GM21528 (cell line): Measurements from ENCODE around the gene KLHDC8A.
"Not testable (repeated sequence)": the region's sequence is repeated elsewhere in the genome, so short reads cannot be mapped to it uniquely, and the experiment has no call there.

Experiments
- ATAC-seq: cut with Tn5 transposase; IDR thresholded peaks from one replicate; pipeline ENCODE4 v1.9.1; 2021; ENCODE audit warnings: mild to moderate bottlenecking, moderate library complexity; ENCODE audit not compliant: unreplicated experiment, low FRiP score

The KLHDC8A gene, protein sequence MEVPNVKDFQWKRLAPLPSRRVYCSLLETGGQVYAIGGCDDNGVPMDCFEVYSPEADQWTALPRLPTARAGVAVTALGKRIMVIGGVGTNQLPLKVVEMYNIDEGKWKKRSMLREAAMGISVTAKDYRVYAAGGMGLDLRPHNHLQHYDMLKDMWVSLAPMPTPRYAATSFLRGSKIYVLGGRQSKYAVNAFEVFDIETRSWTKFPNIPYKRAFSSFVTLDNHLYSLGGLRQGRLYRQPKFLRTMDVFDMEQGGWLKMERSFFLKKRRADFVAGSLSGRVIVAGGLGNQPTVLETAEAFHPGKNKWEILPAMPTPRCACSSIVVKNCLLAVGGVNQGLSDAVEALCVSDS

DNA sequence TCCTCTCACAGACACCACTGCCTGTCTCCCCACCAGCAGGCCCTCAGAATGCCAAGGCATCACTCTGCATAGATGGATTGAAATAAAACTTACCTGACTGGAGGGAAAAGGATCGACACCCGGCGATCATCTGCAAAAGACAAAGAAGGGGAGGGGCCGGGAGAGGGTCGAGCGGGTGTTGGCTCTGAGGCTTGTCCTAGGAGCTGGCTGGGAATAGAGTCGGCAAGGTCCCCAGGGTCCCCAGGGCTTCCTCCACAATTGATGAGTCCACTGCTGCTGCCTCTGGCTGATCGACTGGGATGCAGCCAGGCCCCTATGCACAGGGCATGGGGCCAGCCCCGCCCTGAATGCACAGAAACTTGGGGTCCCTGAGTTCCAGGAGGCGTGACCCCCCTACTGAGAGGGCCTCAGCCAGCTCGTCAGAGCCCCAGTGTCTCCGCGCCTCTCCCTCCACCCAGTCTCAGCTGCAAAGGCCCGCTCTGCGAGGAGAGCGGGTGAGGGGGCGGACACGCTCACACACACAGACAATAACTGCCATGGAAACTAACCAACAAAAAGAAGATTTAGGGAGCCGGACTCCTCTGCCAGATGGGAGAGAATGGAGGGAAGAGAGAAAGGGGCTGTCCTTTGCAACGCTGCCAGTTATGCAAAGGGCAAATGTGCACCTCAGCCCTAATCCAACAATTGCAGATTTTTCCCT is at the start of gene KLHDC8A:
Gene KLHDC8A, minus strand, starts transcription at position 483 of the 700 bp plus-strand sequence. CDS start 13,318 bp downstream, outside the sequence.
- no peak for ATAC-seq

DNA sequence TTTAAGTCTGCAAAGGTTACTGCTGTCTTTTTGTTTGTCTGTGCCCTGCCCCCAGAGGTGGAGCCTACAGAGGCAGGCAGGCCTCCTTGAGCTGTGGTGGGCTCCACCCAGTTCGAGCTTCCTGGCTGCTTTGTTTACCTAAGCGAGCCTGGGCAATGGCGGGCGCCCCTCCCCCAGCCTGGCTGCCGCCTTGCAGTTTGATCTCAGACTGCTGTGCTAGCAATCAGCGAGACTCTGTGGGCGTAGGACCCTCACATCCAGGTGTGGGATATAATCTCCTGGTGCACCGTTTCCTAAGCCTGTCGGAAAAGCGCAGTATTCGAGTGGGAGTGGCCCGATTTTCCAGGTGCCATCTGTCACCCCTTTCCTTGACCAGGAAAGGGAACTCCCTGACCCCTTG is 49.5 kb upstream of the KLHDC8A start:
- not testable (repeated sequence) for ATAC-seq

DNA sequence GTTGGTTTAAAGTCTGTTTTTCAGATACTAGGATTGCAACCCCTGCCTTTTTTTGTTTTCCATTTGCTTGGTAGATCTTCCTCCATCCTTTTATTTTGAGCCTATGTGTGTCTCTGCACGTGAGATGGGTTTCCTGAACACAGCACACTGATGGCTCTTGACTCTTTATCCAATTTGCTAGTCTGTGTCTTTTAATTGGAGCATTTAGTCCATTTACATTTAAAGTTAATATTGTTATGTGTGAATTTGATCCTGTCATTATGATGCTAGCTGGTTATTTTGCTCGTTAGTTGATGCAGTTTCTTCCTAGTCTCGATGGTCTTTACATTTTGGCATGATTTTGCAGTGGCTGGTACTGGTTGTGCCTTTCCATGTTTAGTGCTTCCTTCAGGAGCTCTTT is 47.8 kb upstream of the KLHDC8A start:
- not testable (repeated sequence) for ATAC-seq

DNA sequence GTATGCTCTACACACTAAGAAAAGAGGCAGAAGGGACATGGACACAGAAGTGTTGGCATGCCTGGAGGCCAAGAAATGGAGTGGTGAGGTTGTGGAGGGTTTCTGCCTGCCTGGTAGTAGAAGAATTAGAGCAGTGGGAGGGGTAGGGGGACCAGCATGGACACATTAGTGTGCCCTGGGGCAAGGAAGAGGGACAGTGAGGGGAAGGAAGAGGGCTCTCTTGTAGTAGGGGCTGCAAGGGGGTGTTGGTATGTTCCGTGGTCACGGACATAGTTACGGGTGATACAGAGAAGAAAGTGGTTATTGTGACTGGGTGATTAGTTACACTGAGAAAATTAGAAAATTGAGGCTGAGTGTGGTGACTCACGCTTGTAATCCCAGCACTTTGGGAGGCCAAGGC is 41.9 kb upstream of the KLHDC8A start:
- no peak for ATAC-seq

DNA sequence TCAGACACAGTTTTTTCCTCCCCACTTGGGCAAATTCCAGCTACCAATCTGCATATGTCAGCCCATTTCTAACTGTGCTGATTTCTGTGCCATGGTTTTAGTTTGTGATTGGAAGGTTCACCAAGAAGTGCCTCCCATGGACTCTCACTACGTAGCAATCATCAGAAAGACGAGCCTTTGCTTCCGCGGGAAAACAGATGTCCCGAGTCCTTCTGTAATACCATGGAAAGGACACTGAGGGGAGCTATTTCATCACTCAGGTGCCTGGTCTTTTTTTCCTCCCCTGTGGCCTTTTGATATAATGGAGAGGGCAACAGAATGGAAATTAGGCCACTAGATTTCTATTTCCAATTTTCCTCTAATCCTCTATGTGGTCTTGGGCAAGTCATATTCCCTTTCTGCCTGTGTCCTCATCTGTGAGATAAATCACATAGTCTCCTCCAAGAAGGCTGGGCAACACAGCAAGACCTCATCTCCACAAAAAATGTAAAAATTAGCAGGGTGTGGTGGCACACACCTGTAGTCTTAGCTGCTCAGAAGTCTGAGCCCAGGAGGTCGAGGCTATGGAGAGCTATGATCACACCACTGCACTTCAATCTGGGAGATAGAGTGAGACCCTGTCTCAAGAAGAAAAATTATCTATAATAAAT is 40.4 kb upstream of the KLHDC8A start:
- no peak for ATAC-seq

DNA sequence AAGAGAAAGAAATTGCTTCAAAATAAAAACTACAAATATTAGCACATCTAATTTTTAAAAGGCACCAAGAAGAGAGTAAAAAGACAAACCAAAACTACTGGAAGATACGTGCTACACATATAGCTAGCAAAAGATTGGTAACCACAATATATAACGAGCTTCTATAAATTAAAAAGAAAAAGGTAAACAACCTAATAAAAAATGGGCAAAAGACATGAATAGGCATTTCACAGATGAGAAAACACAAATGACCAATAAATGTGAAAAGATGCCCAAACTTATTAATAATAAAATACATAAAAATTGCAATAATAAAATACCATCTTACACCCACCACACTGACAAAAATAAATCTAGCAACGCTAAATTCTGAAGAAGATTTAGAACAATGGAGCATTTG is 38.9 kb upstream of the KLHDC8A start:
- no peak for ATAC-seq

DNA sequence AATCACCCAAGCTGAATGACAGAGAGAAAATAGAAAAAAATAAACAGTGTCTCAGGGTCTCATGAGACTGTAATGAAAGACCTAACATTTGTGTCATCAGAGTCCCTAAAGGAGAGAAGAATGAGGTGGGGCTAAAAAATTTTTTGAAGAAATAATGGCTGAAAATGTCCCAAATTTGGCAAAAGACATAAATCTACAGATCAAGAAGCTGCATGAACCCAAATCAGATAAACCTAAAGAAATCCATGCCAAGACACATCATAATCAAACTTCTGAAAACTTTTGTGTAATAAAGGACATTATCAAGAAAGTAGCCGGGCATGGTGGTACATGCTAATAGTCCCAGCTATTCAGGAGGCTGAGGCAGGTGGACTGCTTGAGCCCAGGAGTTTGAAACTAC is 35.9 kb upstream of the KLHDC8A start:
- ATAC-seq = no peak

DNA sequence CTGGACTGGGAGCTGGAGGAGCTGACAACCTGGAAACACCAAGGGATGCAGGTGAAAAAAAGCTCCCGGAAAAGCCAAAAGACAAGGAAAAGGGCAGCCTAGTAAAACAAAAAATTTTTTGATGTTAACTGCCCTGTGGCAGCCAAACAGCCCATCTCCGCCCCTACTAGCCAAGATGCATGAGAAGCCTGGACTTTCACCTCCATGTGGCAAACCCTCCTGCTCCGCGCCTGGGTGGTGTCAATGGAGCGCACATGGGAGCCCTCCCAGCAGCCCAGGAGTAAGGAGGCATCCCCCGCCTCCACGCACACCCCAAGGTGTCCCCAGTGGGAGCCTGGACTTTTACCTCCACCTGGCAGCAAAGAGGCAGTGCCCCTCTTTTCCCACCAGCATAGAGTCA is 34.7 kb upstream of the KLHDC8A start:
- ATAC-seq = no peak

DNA sequence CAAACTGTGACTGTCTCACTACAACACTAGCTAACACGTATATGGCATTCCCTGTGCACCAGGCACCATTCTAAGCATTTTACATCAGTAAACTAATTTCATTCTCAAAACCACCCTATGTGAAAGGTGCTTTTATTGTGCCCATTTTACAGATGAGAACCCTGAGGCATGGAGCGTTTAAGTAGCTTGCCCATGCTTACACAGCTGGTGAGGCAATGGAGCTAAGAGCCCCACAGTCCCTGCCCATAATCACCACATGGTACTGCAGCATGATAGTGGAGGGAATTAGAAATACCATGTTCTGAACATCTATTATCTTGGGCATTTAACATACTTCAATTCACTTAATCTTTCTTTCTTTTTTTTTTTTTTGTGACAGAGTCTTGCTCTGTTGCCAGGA is 31.1 kb upstream of the KLHDC8A start:
- no peak for ATAC-seq

DNA sequence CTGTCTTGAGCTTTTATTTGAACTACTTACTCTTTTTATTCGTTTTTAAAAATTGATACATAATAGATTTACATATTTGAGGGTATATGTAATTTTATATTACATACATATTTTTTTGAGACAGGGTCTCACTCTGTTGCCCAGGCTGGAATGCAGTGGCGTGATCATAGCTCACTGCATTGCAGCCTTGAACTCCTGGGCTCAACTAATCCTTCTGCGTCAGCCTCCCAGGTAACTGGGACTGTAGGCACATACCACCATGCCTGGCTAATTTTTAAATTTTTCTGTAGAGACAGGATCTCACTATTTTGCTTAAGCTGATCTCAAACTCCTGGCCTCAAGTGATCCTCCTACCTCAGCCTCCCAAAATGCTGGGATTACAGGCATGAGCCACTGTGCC is 26.3 kb upstream of the KLHDC8A start:
- not testable (repeated sequence) for ATAC-seq

DNA sequence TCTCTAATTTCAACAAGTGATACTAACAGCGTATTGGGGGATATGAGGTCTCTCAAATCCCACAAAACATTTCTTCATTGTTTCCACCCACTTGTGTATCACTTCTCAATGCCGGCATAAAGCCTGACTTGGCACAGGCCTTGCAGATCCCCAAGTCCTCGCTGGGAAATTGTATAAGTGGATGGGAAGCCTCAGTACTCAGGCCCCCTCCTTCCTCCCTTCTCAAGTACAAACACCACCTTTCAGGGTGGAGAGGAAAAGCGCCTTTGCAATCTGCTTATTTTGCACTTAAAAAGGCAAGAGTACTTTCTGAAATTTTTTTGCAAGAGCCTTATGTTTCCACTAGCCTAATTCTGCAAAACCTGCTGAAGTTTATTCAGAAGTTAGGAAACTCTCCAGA is 25.8 kb upstream of the KLHDC8A start:
- ATAC-seq = no peak

DNA sequence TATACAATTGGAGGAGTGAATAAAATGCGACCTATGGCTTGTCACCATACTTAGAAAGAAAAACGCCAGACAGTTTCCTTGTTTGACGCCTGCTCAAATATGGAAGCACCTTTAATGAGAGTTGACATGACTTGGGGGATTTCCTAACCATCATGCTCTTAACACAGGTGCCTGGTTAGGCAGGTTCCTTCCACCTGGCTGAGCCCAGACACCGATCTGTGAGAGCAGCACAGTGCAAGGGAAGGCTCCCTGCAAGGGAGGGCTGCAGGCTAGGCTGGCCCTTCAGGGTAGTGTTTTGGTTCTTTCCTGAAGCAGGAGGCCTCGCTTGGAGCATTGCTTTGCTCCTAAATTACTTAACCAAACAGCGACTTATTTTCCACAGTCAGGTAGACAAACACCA is 24.6 kb upstream of the KLHDC8A start:
- ATAC-seq = no peak

DNA sequence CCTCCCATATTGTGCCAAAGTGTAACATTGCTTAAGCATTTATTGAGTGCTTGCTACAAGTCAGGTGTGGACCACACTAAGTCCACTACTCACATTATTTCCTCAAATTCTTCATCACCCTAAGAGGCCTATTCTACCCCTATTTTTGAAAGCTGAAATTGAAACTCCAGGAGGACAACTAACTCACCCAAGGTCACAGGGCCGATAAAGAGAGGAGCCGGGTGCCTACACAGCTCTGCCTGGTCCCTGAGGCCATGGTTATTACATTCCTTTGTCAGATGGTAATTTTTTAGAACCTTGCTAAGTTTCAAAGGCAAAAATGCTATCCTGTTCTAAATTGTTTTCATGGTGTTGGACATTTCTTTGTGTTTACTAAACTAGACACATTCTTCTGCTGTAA is 24.2 kb upstream of the KLHDC8A start:
- ATAC-seq = no peak

DNA sequence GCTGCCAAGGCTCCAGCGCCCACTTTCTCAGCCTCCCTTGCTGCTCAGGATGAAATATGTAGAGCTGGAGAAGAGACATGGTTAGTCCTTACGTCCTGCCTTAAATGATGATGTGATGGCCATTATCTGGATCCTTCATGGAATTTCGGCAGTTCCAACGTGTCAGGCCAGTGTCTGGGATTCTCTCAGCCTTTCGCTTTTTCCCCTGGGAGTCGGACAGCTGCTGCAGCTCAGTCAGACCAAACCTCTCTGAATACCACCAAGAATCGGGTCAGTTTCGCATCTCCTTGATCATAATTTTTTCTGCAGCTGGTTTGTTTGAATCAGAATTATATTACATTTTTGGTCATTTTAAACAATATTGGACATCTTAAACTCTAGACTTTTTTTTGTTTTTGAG is 22.3 kb upstream of the KLHDC8A start:
- ATAC-seq = no peak

DNA sequence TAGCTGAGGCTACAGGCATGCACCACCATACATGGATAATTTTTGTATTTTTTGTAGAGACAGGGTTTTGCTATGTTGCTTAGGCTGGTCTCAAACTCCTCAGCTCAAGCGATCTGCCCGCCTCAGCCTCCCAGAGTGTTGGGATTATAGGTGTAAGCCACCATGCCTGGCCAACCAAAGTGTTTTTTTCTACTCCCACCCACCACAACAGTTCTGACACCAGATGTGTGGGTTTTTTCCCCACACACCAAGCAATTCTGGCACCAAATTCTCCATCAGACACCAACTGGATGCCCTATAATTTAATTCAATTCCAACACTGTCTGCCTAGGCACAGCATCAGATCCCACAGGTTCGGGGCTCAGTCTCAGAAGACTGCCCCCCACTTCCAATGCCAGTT is 20.6 kb upstream of the KLHDC8A start:
- no peak for ATAC-seq

DNA sequence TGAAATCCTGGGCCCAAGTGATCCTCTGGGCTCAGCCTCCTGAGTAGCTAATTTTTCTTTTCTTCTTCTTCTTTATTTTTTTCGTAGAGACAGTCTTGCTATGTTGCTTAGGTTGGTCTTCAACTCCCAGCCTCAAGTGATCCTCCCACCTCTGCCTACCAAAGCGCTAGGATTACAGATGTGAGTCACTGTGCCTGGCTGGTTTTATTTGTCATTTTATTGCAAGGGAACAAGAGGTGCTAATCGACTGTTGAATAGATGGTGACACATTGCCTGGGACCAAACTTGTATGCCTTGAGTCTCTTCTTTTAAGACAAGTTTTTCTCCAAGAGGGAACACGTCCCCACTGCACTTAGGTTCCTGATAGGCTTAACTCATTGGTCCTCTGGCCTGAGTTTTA is 20.0 kb upstream of the KLHDC8A start:
- ATAC-seq = no peak

DNA sequence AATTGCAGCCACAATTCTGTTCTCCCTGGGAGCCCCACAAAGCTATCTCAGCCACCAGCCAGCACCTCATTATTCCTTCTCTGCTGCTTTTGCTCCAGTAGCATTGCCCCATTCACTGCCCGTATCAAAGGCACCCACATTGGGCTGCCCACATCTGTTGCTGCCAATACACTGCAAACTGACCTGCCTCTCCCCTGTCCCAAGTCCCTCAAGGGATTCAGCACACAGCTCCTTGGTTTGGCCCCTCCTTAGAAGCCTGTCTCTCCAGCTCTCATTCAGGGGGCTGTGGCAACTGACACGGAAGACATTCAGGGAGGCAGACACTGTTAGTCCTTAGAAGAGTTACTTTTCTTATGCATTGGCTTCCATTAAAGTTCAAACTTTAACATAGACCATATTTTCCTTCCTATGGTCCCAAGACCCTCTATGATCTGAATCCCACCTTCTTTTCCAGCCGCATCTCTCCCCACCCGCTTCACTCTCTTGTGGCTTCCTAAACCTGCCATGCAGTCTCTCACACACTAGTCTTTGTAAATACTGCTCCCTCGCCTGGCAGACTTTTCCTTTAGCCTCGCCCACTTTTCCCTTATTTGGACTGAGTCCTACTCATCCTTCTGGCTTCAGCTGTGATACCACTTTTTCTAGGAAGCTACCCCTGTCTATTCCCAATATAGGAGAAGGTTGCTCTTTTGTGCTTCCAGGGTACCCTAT is 19.3 kb upstream of the KLHDC8A start:
- no peak for ATAC-seq

DNA sequence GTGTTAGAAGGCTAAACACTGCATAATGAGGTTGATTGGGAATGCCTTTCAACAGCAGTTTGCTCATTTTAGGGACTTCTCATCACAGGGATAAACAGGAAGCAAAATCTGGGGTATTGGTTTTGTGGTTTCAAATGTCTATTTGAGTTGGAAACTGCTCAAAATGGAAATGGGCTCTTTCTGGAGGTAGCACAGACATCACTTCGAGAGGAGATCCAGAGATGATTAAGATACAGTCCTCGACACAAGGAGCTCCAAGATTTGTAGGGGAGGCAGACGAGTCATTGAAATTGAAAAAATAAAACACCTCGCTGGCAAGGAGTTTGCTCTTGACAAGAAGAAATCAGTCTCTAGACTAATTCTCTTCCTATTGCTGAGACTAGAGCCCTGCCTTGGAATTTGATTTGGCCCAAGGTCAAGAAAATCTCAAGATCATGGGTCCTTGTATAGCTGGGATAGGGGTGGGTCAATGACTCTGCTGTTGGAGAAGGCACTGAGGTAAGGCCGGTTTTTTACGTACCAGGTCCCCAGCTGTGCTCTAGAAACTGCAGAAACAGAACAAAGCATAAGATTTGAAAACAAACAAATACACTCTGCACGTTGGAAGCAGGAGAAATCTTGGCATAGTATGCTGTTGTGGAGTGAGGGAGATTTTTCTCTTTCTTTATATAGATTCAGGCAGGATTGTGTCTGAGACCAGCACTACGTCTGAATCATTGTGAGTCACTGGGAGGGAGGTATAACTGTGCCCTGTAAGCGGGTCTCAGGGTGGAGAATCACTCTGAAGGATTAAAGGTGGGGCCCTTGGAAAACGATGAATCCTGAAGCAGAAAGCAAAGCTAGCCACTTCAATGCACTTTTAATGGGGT is 17.7 kb upstream of the KLHDC8A start:
- no peak for ATAC-seq

DNA sequence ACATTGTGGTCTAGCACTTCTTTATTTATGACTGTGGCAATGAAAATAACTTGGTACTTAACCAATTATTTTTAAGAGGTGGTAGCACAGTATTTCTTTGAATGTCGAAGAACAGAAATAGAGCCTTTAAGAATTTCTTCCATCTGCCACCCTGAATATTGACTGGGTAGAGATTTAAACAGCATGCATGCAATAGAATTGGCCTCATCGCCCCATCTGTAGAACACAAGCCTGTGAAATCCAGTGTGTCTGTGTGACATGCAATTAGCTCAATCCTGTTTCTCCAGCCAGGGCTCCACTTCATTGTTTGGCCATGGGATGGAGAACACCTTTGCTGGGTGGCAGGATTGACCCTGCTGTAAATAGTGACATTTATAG is 17.1 kb upstream of the KLHDC8A start:
- no peak for ATAC-seq
